Kidney (tissue), 14 donors: ENCODE data around the gene SPTBN1. TPM values are rescaled to one million over a fixed set of nuclear protein-coding genes. Genes with fewer than 3 reads are reported as not detected.
A peak's percentile ranks its signal among the peaks of the same experiment; 100 is the strongest.

Experiments used
- DNase-seq, 5 donors: peaks; one replicate each; pipeline ENCODE4 v3.0.0-alpha.2; 2013 to 2020
- FAIRE-seq: peaks from 2 replicates; lab custom pipeline; 2012; peaks lifted over from hg19 to GRCh38; lab: Jason Lieb, UNC
- H3K27ac ChIP-seq, 2 donors: one replicate each; pipeline ENCODE4 v1.7.0; 2013; ENCODE audit warnings: low read depth in 2 of 2, low read length in 2 of 2, inconsistent platforms in 1 of 2
- H3K27me3 ChIP-seq: one replicate; pipeline ENCODE4 v1.7.1; 2013; ENCODE audit warnings: low read length, inconsistent platforms; ENCODE audit not compliant: control insufficient read depth, insufficient read depth
- H3K36me3 ChIP-seq, 3 donors: one replicate each; pipeline versions ENCODE4 v1.7.0 to v1.7.1; 2013; ENCODE audit warnings: low read length in 3 of 3, control low read depth in 1 of 3, inconsistent platforms in 1 of 3; ENCODE audit not compliant: insufficient read depth in 3 of 3, control insufficient read depth in 2 of 3
- H3K4me1 ChIP-seq, 3 donors: one replicate each; pipeline versions ENCODE4 v1.7.0 to v1.7.1; 2013; ENCODE audit warnings: low read length in 3 of 3, inconsistent platforms in 1 of 3, low read depth in 1 of 3; ENCODE audit not compliant: control insufficient read depth in 2 of 3, insufficient read depth in 2 of 3
- H3K4me3 ChIP-seq, 3 donors: one replicate each; pipeline versions ENCODE4 v1.7.0 to v1.8.1; 2013; ENCODE audit warnings: low read length in 3 of 3, control low read depth in 1 of 3, inconsistent platforms in 1 of 3
- H3K9ac ChIP-seq, 3 donors: one replicate each; pipeline versions ENCODE4 v1.7.0 to v1.7.1; 2013; ENCODE audit warnings: low read length in 3 of 3, control low read depth in 1 of 3, inconsistent platforms in 1 of 3
- H3K9me3 ChIP-seq, 3 donors: one replicate each; pipeline versions ENCODE4 v1.7.0 to v1.7.1; 2013; ENCODE audit warnings: low read length in 3 of 3, control low read depth in 1 of 3, inconsistent platforms in 1 of 3; ENCODE audit not compliant: control insufficient read depth in 2 of 3, insufficient read depth in 1 of 3
- intact Hi-C: fragments of 100-400 bp; cut with DNase I; formaldehyde crosslinking; loops from one replicate; pipeline ENCODE4 v1.11.1; 2022
- polyA plus RNA-seq: library from polyadenylated mRNA; stranded (reverse); fragments of 350-450 nt; fragmentation: Illumina TruSeq; extraction: RNeasy Lipid Tissue Mini Kit (QIAGEN cat#74804); gene quantifications from one replicate; pipeline ENCODE4 v1.2.3, GENCODE V29; 2014; ENCODE audit warnings: low read depth, low replicate concordance; ENCODE audit not compliant: insufficient read depth
- total RNA-seq: library from RNA; stranded (reverse); fragmentation: NEBNext Ultra II Directional; extraction: Animal tissue kit (Norgen Biotek cat#: 25700); gene quantifications from one replicate; pipeline ENCODE4 v1.2.1, GENCODE V29; 2021
- TF ChIP-seq, protein P1 (sequence below): IDR thresholded peaks from 3 replicates; pipeline ENCODE4 v1.5.1; 2012; ENCODE audit warnings: mild to moderate bottlenecking, moderate library complexity, borderline replicate concordance; ENCODE audit not compliant: insufficient read depth; ENCODE audit errors: extremely low read depth
- donor health status: control.
- donor health status: control.
- donor health status: control.
- donor health status: control.
- donor health status: control.
- donor health status: DM: yes; HTN: yes; CAD: no.
- donor health status: Normal renal cell carcinoma (clear cell type).

SPTBN1 gene
- total and polyA plus RNA-seq, 2 donors from 2014 or later = 93.2 to 313 TPM

DNA sequence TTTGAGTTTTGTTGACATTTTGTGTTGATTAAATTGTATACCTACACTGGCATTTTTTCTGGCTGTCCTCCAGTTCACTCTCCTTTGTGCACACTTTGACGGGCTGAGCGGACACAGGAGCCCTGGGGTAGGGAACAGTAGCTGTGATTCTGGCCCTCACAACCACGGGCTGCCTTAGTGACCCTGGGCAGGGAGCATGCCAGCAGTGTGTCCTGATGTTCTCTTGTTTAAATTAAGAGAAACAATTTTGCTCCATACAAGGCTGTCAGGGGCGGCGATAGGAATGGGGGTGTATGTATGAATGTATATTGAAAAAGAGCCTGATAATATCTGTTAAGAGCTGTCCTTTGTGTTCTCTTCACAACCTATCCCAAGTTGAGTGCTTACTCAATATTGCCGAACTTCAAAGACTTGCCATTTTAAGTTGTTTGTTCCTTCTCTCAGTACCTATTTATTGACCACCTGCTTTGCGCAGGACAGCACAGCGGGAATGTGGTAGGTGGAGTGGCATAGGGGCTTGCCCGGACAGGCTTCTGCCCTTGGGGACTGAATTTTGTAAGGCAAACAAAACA lies 163.6 kb downstream of the SPTBN1 start:
- TF ChIP-seq, protein P1, sequence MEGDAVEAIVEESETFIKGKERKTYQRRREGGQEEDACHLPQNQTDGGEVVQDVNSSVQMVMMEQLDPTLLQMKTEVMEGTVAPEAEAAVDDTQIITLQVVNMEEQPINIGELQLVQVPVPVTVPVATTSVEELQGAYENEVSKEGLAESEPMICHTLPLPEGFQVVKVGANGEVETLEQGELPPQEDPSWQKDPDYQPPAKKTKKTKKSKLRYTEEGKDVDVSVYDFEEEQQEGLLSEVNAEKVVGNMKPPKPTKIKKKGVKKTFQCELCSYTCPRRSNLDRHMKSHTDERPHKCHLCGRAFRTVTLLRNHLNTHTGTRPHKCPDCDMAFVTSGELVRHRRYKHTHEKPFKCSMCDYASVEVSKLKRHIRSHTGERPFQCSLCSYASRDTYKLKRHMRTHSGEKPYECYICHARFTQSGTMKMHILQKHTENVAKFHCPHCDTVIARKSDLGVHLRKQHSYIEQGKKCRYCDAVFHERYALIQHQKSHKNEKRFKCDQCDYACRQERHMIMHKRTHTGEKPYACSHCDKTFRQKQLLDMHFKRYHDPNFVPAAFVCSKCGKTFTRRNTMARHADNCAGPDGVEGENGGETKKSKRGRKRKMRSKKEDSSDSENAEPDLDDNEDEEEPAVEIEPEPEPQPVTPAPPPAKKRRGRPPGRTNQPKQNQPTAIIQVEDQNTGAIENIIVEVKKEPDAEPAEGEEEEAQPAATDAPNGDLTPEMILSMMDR = no peak
- H3K27ac ChIP-seq = peak overlapping the region; percentile 79 to 86
- H3K9me3 ChIP-seq = no peaks in the 10 kb centered on the region
- FAIRE-seq (no peak), DNase-seq (no peak)
- no peaks in the 10 kb centered on the region for H3K27me3 ChIP-seq
- H3K4me1 ChIP-seq = peaks cover 3 to 28% (median 12%) of the 10 kb centered on the region in 3 donors
- intact Hi-C loops = no loop called here
- H3K36me3 ChIP-seq = peaks cover 12 to 76% (median 49%) of the 10 kb centered on the region in 3 donors
- H3K9ac ChIP-seq = peak overlapping the region in 1 of 3 donors; percentile 41
- H3K4me3 ChIP-seq = no peak overlapping the region

DNA sequence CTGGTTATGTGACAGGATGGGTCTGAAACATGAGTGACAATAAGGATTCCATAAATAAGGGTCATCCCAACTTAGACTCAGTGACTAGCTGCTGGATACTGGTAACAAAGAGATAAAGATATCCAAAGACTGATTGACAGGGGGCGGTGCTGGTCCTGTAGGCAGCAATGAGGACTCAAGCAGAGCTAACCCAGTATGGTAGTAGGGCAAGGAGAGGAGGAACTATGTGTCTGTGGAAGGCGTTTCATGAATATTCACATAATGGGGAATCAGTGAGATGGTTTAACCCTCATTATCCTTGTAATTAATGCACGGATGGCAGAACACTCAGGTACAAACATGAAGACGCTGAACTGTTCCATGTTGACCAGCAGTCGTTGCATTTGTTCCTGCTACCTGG lies 164.8 kb downstream of the SPTBN1 start:
- Histone ChIP-seq H3K4me3 (no peak overlapping the region), H3K27ac (peak overlapping the region; percentile 1 to 18), H3K9ac (no peak overlapping the region), H3K9me3 (no peaks in the 10 kb centered on the region), H3K27me3 (no peaks in the 10 kb centered on the region), H3K4me1 (peaks cover 3 to 25% (median 12%) of the 10 kb centered on the region in 3 donors), H3K36me3 (peaks cover 13 to 77% (median 47%) of the 10 kb centered on the region in 3 donors)
- TF ChIP-seq, protein P1 = no peak
- intact Hi-C loops = no loop called here
- DNase-seq (no peak), FAIRE-seq (no peak)

DNA sequence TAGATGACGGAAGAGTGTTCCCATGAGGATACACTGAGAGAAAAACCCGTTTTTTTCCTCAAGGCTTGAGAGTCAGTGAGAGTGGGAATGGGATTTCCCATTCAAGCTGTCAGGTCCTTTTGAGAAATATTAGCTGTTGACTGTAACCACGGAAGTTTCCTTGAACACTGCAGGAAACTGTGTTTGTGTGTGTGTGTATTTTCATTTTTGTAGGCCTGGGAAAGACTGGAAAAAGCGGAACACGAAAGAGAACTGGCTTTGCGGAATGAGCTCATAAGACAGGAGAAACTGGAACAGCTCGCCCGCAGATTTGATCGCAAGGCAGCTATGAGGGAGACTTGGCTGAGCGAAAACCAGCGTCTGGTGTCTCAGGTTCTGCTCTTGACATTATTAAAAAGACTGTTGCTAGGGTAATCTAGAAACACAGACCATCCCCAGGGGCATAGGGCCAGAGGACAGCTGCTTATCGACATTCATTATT lies 168.5 kb downstream of the SPTBN1 start:
- TF ChIP-seq, protein P1 = no peak
- peak overlapping the region; percentile 66 to 78 for H3K27ac ChIP-seq
- no peak for FAIRE-seq
- peaks cover 22 to 84% (median 61%) of the 10 kb centered on the region in 3 donors for H3K36me3 ChIP-seq
- H3K4me3 ChIP-seq = no peak overlapping the region
- H3K9ac ChIP-seq = peak overlapping the region in 1 of 3 donors; percentile 54
- peak in 2 of 5 donors; percentile 84 to 95 for DNase-seq
- H3K27me3 ChIP-seq = no peaks in the 10 kb centered on the region
- intact Hi-C loops = no loop called here
- peaks cover 0 to 12% (median 8%) of the 10 kb centered on the region in 3 donors for H3K4me1 ChIP-seq
- H3K9me3 ChIP-seq = no peaks in the 10 kb centered on the region
